Measurements from ENCODE around the gene A3GALT2.

The A3GALT2 gene

GRCh38 chr1:33273406-33273805 lies 47.5 kb downstream of the A3GALT2 start:
- in situ Hi-C loops (cut with MboI; ENCODE audit: low sequenced_read_pairs) = no loop called here

- in situ Hi-C loops (cut with MboI; ENCODE audit: low sequenced_read_pairs) = no loop called here
Observed at GRCh38 chr1:33272930-33273329, 48.0 kb downstream of the A3GALT2 start.

GRCh38 chr1:33272509-33272908 lies 48.4 kb downstream of the A3GALT2 start:
- in situ Hi-C loops (cut with MboI; ENCODE audit: low sequenced_read_pairs) = no loop called here

- in situ Hi-C loops (cut with MboI; ENCODE audit: low sequenced_read_pairs) = no loop called here
Observed at GRCh38 chr1:33271666-33272505, 49.0 kb downstream of the A3GALT2 start.

- in situ Hi-C loops (cut with MboI; ENCODE audit: low sequenced_read_pairs) = no loop called here
Observed at GRCh38 chr1:33270808-33271465, 50.0 kb downstream of the A3GALT2 start.

- in situ Hi-C loops (cut with MboI; ENCODE audit: low sequenced_read_pairs) = no loop called here
Observed at GRCh38 chr1:33270379-33270778, 50.5 kb downstream of the A3GALT2 start.

GRCh38 chr1:33269621-33270020 lies 51.3 kb downstream of the A3GALT2 start:
- in situ Hi-C loops (cut with MboI; ENCODE audit: low sequenced_read_pairs) = no loop called here

GRCh38 chr1:33268927-33269610 lies 51.8 kb downstream of the A3GALT2 start:
- in situ Hi-C loops (cut with MboI; ENCODE audit: low sequenced_read_pairs) = no loop called here

- in situ Hi-C loops (cut with MboI; ENCODE audit: low sequenced_read_pairs) = no loop called here
Observed at GRCh38 chr1:33268457-33268856, 52.4 kb downstream of the A3GALT2 start.

- in situ Hi-C loops (cut with MboI; ENCODE audit: low sequenced_read_pairs) = no loop called here
Observed at GRCh38 chr1:33267468-33268205, 53.3 kb downstream of the A3GALT2 start.

- in situ Hi-C loops (cut with MboI; ENCODE audit: low sequenced_read_pairs) = no loop called here
Observed at GRCh38 chr1:33266766-33267165, 54.1 kb downstream of the A3GALT2 start.

- in situ Hi-C loops (cut with MboI; ENCODE audit: low sequenced_read_pairs) = no loop called here
Observed at GRCh38 chr1:33265780-33266605, 54.9 kb downstream of the A3GALT2 start.

GRCh38 chr1:33263890-33264504 lies 56.9 kb downstream of the A3GALT2 start:
- in situ Hi-C loops (cut with MboI; ENCODE audit: low sequenced_read_pairs) = no loop called here

- in situ Hi-C loops (cut with MboI; ENCODE audit: low sequenced_read_pairs) = no loop called here
Observed at GRCh38 chr1:33261344-33261743, 59.6 kb downstream of the A3GALT2 start.

- in situ Hi-C loops (cut with MboI; ENCODE audit: low sequenced_read_pairs) = no loop called here
Observed at GRCh38 chr1:33260439-33260838, 60.5 kb downstream of the A3GALT2 start.

GRCh38 chr1:33259879-33260278 lies 61.0 kb downstream of the A3GALT2 start:
- in situ Hi-C loops (cut with MboI; ENCODE audit: low sequenced_read_pairs) = no loop called here

- in situ Hi-C loops (cut with MboI; ENCODE audit: low sequenced_read_pairs) = no loop called here
Observed at GRCh38 chr1:33258788-33259274, 62.1 kb downstream of the A3GALT2 start.

GRCh38 chr1:33257772-33258712 lies 62.9 kb downstream of the A3GALT2 start:
- in situ Hi-C loops (cut with MboI; ENCODE audit: low sequenced_read_pairs) = no loop called here
